Endothelial cell of umbilical vein (primary cell): ENCODE data around the gene SPNS1.

Source experiments
- CTCF ChIP-seq, 2 donors: IDR thresholded peaks; 1 replicate in 1 of 2; 2 replicates in 1 of 2; pipeline ENCODE4 v1.5.1; 2011; ENCODE audit warnings: low read length in 2 of 2, mild to moderate bottlenecking in 2 of 2, moderate library complexity in 2 of 2, control low read depth in 1 of 2, inconsistent platforms in 1 of 2, low read depth in 1 of 2; ENCODE audit not compliant: insufficient read depth in 1 of 2; ENCODE audit errors: extremely low read depth in 1 of 2
- MYC ChIP-seq: IDR thresholded peaks from one replicate; pipeline ENCODE4 v1.6.1; 2011; ENCODE audit warnings: mild to moderate bottlenecking, low read depth, low read length
- POLR2A ChIP-seq: IDR thresholded peaks from 2 replicates; pipeline ENCODE4 v1.6.1; 2012; ENCODE audit warnings: low read depth, mild to moderate bottlenecking, control low read depth, low read length
- POLR2AphosphoS5 ChIP-seq: IDR thresholded peaks from 2 replicates; pipeline ENCODE4 v1.6.1; 2012; ENCODE audit warnings: low read depth, mild to moderate bottlenecking, control low read depth, low read length, moderate library complexity; ENCODE audit not compliant: insufficient read depth

- TF ChIP-seq CTCF (IDR thresholded peaks at IDR 0.05; ENCODE audit: extremely low read depth in 1 of 2, insufficient read depth in 1 of 2, low read depth in 1 of 2, low read length in 2 of 2) (no peak), MYC (no peak), POLR2A (no peak), POLR2AphosphoS5 (no peak)
These were observed 46.8 kb upstream of the SPNS1 start for GRCh38 chr16:28927815-28928214.
